Activated T-helper 2 cell treated with anti-CD3 and anti-CD28 coated beads, Interferon-gamma antibody, Interleukin-2, Interleukin-4, amounts not matched to agents 10 μg/mL and 5 μg/mL and 100 μg/mL, durations not matched to agents 14 hours and 24 hours and 36 hours (primary cell): Measurements from ENCODE around the gene IGFBP6. TPM values are rescaled to one million over a fixed set of nuclear protein-coding genes. Genes with fewer than 3 reads are reported as not detected.

Experiments
- DNase-seq: peaks from one replicate; pipeline ENCODE4 v3.0.0; 2021; ENCODE audit warnings: low spot score
- H3K27ac Mint-ChIP-seq: one replicate; pipeline ENCODE4 v1.8.0; 2021; ENCODE audit warnings: mixed read lengths
- H3K27me3 Mint-ChIP-seq: one replicate; pipeline ENCODE4 v1.8.0; 2021; ENCODE audit warnings: low read depth, mixed read lengths
- H3K36me3 Mint-ChIP-seq: one replicate; pipeline ENCODE4 v1.8.0; 2021; ENCODE audit warnings: low read depth, mixed read lengths
- H3K4me1 Mint-ChIP-seq: one replicate; pipeline ENCODE4 v1.8.0; 2021; ENCODE audit warnings: low read depth, mixed read lengths
- H3K4me3 Mint-ChIP-seq: one replicate; pipeline ENCODE4 v1.8.0; 2021; ENCODE audit warnings: low read depth, mild to moderate bottlenecking, moderate library complexity, mixed read lengths
- H3K9me3 Mint-ChIP-seq: one replicate; pipeline ENCODE4 v1.8.0; 2021; ENCODE audit warnings: mixed read lengths
- intact Hi-C: fragments of 100-400 bp; cut with micrococcal nuclease; formaldehyde crosslinking; loops from one replicate; pipeline ENCODE4 v1.15.1; 2023
- total RNA-seq: library from RNA; stranded (reverse); gene quantifications from 2 replicates; pipeline ENCODE4 v1.2.3, GENCODE V29; 2022

IGFBP6 gene
- total RNA-seq, 1 donor from 2014 or later = not detected

DNA sequence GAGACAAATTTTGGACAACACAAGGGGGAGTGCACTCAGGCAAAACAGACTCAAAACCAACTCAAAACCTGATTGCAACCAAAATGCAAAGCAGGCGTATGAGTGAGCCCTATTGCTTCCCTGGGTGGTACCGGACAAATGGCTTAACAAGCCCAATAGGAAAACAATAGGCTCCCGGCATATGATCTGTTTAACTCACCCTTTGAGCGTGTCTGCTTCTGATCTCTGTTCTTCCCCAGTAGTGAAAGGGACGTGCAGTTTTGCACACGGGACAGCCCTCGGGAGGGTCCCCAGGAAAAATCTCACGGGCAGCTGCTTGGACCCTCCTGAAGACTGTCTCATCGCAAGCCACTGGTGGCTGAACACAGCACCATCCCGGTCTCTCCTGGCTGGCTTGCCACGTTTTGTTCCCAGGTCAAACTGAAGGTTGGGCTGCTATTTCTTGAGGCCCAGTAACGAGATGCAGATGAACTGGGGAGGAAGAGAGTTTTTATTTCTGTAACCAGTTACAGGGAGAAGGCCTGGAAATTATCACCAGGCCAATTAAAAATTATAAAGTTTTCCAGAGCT is 15.8 kb downstream of the IGFBP6 start:
- Mint-ChIP-seq H3K9me3 (no peaks in the 10 kb centered on the region), H3K36me3 (no peaks in the 10 kb centered on the region), H3K27me3 (peaks cover 3% of the 10 kb centered on the region), H3K4me3 (no peak overlapping the region), H3K27ac (no peak overlapping the region), H3K4me1 (no peaks in the 10 kb centered on the region)
- intact Hi-C loops = no loop called here
- DNase-seq = no peak

DNA sequence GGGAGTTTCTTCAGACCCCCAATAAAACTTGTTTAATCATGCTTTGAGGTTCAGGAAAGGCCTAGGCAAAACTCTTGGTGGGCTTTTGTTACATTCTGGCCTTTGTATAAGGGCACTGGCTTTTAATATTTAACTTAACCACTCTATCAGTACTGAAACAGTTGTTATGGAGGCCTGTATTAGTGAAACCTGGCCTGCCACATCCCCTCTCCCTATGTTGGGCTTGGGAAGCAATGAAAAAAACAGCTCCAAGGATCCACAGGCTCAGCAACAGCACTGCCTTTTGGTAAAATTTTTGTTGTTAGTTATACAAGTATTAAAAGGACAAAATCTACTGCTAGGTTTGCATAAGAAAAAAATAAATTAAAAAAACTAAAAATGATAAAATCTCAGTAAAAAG is 16.5 kb downstream of the IGFBP6 start:
- Mint-ChIP-seq H3K4me3 (no peak overlapping the region), H3K27me3 (peaks cover 3% of the 10 kb centered on the region), H3K36me3 (no peaks in the 10 kb centered on the region), H3K4me1 (no peaks in the 10 kb centered on the region), H3K9me3 (no peaks in the 10 kb centered on the region), H3K27ac (no peak overlapping the region)
- intact Hi-C loops = no loop called here
- no peak for DNase-seq

DNA sequence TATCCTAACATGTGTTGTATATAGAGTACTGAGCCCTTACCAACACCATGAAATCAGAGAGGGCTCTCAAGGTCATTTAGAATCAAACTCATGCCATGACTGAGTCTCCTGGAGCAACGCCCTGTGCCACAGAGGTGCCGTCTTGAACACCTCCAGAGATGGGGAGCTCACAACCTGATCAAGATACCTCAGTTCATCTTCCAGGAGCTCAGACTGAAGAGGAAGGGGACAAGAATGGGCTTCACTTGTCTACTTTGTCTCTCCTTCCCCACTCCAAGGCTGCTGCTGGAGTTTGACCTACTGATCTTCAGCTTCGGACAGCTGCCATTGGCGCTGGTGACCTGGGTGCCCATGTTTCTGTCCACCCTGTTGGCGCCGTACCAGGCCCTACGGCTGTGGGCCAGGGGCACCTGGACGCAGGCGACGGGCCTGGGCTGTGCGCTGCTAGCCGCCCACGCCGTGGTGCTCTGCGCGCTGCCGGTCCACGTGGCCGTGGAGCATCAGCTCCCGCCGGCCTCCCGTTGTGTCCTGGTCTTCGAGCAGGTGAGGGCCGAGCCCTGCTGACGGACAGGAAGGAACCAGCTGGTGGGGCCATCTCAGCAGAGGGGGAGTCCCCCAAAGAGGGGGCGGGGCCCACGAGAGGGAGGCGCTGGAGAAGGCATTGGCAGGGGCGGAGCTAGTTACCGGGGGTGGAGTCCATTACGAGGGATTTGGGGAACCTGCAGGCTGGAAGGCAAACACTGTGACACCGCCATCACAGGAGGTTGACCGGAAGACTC is 17.8 kb downstream of the IGFBP6 start:
- Mint-ChIP-seq H3K4me3 (no peak overlapping the region), H3K9me3 (no peaks in the 10 kb centered on the region), H3K36me3 (no peaks in the 10 kb centered on the region), H3K4me1 (no peaks in the 10 kb centered on the region), H3K27me3 (peaks cover 3% of the 10 kb centered on the region), H3K27ac (no peak overlapping the region)
- DNase-seq = no peak
- intact Hi-C loops = no loop called here

- H3K27me3 Mint-ChIP-seq = peaks cover 3% of the 10 kb centered on the region
- H3K36me3 Mint-ChIP-seq = no peaks in the 10 kb centered on the region
- H3K4me3 Mint-ChIP-seq = no peak overlapping the region
- no peak overlapping the region for H3K27ac Mint-ChIP-seq
- no peaks in the 10 kb centered on the region for H3K4me1 Mint-ChIP-seq
- intact Hi-C loops = no loop called here
- no peaks in the 10 kb centered on the region for H3K9me3 Mint-ChIP-seq
- no peak for DNase-seq
These were observed 18.6 kb downstream of the IGFBP6 start for GRCh38 chr12:53115891-53116648.

GRCh38 chr12:53118751-53119300 is 21.4 kb downstream of the IGFBP6 start:
- Mint-ChIP-seq H3K9me3 (no peaks in the 10 kb centered on the region), H3K27ac (no peak overlapping the region), H3K27me3 (no peaks in the 10 kb centered on the region), H3K4me1 (no peaks in the 10 kb centered on the region), H3K4me3 (no peak overlapping the region), H3K36me3 (no peaks in the 10 kb centered on the region)
- intact Hi-C loops = no loop called here
- DNase-seq = no peak

GRCh38 chr12:53120685-53121525 is 23.4 kb downstream of the IGFBP6 start:
- Mint-ChIP-seq H3K27ac (no peak overlapping the region), H3K9me3 (no peaks in the 10 kb centered on the region), H3K4me3 (no peak overlapping the region), H3K36me3 (no peaks in the 10 kb centered on the region), H3K27me3 (peaks cover under 1% of the 10 kb centered on the region), H3K4me1 (no peaks in the 10 kb centered on the region)
- DNase-seq = no peak
- intact Hi-C loops = no loop called here

DNA sequence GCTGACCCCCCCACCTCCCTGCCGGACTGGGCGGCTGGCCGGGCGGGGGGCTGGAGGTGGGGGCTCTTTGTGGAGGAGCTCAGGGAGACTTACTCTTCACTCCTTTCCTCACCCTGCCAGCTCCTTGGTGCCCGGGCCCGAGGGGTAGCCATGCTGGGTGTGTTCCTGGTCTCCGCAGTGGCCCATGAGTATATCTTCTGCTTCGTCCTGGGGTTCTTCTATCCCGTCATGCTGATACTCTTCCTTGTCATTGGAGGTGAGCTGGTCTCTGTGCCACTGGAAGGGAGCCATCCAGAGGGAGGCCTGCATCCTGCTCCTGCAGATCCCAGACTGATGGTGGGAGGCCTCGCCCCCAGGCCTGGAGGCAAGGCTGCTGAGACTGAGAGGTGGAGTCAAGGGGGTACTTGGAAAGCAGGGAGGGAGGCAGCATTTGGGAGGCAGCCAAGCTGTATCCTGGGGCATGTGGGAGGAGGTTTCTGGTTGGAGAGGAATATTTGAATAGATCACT is 25.5 kb downstream of the IGFBP6 start:
- Mint-ChIP-seq H3K27ac (no peak overlapping the region), H3K36me3 (no peaks in the 10 kb centered on the region), H3K4me1 (no peaks in the 10 kb centered on the region), H3K9me3 (no peaks in the 10 kb centered on the region), H3K27me3 (peaks cover 9% of the 10 kb centered on the region), H3K4me3 (no peak overlapping the region)
- DNase-seq = no peak
- intact Hi-C loops = no loop called here

DNA sequence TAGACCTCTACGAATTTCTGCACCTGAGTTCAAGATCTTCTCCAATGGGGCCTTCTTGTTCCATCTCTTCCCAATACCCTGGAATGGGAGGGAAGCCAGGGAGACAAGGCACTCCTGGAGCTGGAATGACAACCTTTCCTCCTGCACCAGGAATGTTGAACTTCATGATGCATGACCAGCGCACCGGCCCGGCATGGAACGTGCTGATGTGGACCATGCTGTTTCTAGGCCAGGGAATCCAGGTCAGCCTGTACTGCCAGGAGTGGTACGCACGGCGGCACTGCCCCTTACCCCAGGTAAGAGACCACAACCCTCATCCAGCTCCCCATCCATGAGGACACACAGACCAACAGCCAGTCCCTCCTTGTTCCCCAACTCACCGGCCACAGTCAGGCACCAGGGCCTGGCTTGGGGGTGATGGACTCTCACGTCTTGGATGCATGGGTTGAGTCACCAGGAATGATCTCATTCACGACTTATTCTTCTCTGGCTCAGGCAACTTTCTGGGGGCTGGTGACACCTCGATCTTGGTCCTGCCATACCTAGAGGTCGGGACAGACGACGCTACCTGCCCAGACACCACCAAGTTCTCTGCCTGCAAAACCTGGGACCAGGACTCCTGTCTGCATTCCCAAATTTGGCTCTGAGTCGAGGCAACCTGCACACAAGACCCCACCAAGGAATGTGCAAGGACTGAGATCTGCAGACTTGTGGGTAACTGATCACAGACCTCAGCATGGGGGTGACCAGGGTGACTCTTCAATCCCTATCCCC is 26.3 kb downstream of the IGFBP6 start:
- intact Hi-C loops = no loop called here
- Mint-ChIP-seq H3K4me1 (no peaks in the 10 kb centered on the region), H3K9me3 (no peaks in the 10 kb centered on the region), H3K27ac (no peak overlapping the region), H3K27me3 (peaks cover 9% of the 10 kb centered on the region), H3K36me3 (no peaks in the 10 kb centered on the region), H3K4me3 (no peak overlapping the region)
- DNase-seq = no peak

DNA sequence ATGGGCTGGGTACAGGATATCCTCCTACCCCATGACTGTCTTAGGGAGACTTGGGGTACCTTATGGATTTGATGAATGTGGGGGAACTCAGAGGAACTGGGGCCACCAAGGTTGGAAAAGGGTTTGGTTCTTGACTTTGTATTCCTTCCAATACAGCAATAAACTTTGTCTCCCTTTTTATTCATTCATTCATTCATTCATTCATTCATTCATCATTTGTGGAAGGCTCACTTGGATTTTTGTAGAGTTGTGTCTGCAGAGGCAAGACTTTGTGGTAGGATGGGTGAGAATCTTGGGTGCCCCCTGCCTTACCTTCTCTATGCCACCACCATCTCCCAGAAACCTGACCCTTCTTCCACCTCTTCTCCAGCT is 26.9 kb downstream of the IGFBP6 start:
- H3K27me3 Mint-ChIP-seq = peaks cover 11% of the 10 kb centered on the region
- H3K9me3 Mint-ChIP-seq = no peaks in the 10 kb centered on the region
- intact Hi-C loops = no loop called here
- no peak overlapping the region for H3K27ac Mint-ChIP-seq
- no peaks in the 10 kb centered on the region for H3K36me3 Mint-ChIP-seq
- H3K4me1 Mint-ChIP-seq = no peaks in the 10 kb centered on the region
- no peak overlapping the region for H3K4me3 Mint-ChIP-seq
- no peak for DNase-seq

DNA sequence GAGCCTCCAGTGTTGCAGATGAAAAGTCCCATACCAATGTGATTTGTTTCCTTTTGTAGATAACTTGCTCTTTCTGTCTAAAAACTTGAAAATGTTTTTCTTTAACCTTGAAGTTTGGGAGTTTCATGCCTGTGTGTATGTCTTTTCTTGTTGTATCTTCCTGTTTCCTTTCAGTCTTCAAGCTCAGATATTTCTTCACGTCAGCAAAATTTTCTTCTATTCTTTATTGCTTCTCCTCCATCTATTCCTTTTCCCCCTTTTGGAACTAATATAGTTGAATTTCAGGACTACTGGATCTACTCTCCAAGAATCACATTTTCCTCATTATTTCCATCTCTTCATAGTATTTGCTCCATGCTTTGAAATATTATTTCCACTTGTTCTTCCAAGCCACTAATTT is 29.7 kb downstream of the IGFBP6 start:
- intact Hi-C loops = no loop called here
- Mint-ChIP-seq H3K27ac (no peak overlapping the region), H3K9me3 (no peaks in the 10 kb centered on the region), H3K36me3 (no peaks in the 10 kb centered on the region), H3K27me3 (peaks cover 14% of the 10 kb centered on the region), H3K4me1 (no peaks in the 10 kb centered on the region), H3K4me3 (no peak overlapping the region)
- no peak for DNase-seq

- H3K27ac Mint-ChIP-seq = no peak overlapping the region
- no peaks in the 10 kb centered on the region for H3K36me3 Mint-ChIP-seq
- H3K4me1 Mint-ChIP-seq = no peaks in the 10 kb centered on the region
- no peak overlapping the region for H3K4me3 Mint-ChIP-seq
- intact Hi-C loops = no loop called here
- peaks cover 14% of the 10 kb centered on the region for H3K27me3 Mint-ChIP-seq
- DNase-seq = no peak
- H3K9me3 Mint-ChIP-seq = no peaks in the 10 kb centered on the region
These were observed 31.5 kb downstream of the IGFBP6 start for GRCh38 chr12:53128780-53129569.
